Measurements from ENCODE around the gene KCND3. TPM values are rescaled to one million over a fixed set of nuclear protein-coding genes. Genes with fewer than 3 reads are reported as not detected.

Gene KCND3
- total RNA-seq, 1 donor from 2014 or later, result 0.81 TPM

DNA sequence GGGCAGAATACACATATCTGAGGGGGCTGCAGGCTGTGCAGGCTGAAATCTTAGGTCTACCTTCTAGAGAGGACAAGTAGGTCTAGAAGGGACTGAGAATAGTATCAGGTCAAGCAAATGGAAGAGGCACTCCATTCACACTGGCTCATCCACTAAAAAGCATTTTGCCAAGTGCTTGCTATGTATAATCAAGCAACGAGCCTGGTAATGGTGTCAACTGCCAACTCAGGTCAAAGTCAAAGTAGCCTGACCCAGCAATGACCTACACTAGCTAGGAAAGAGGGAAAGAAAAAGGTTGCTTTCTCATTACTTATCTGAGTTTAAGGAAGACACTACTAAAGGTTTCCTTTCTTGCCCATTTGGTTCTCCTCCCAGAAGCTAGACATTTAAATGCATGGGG is 10.8 kb downstream of the KCND3 start:
- Mint-ChIP-seq H3K4me1 (ENCODE audit: low read depth) (peaks cover 23% of the 10 kb centered on the region), H3K27ac (no peak overlapping the region), H3K36me3 (ENCODE audit: insufficient read depth) (no peaks in the 10 kb centered on the region), H3K27me3 (peaks cover 44% of the 10 kb centered on the region), H3K4me3 (ENCODE audit: low read depth) (no peak overlapping the region), H3K9me3 (ENCODE audit: low read depth) (no peaks in the 10 kb centered on the region)
- no peak for DNase-seq (ENCODE audit: low spot score, unreplicated experiment)
- TF ChIP-seq, protein P1, sequence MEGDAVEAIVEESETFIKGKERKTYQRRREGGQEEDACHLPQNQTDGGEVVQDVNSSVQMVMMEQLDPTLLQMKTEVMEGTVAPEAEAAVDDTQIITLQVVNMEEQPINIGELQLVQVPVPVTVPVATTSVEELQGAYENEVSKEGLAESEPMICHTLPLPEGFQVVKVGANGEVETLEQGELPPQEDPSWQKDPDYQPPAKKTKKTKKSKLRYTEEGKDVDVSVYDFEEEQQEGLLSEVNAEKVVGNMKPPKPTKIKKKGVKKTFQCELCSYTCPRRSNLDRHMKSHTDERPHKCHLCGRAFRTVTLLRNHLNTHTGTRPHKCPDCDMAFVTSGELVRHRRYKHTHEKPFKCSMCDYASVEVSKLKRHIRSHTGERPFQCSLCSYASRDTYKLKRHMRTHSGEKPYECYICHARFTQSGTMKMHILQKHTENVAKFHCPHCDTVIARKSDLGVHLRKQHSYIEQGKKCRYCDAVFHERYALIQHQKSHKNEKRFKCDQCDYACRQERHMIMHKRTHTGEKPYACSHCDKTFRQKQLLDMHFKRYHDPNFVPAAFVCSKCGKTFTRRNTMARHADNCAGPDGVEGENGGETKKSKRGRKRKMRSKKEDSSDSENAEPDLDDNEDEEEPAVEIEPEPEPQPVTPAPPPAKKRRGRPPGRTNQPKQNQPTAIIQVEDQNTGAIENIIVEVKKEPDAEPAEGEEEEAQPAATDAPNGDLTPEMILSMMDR (IDR thresholded peaks at IDR 0.05; ENCODE audit: unreplicated experiment), result no peak

DNA sequence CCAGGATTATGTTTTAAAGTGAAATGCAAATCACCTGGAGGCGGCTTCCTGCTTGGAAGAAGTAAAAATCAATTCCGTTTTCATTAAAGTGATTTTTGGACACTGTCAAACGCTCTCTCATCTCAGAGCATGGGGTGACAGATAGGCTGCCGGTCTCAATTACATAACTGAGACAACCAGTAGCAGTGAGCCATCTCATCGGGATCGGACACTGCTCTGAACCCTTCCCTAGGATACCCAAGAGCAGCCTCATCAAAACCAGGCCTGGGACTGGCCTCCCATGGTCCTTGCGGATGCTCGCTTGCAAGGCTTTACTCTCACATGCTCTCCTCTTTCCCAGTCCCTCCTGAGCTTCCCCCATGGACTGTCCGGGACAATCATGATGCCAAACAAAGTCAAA is 12.1 kb downstream of the KCND3 start:
- TF ChIP-seq, protein P1 (IDR thresholded peaks at IDR 0.05; ENCODE audit: unreplicated experiment), result no peak
- peaks cover 23% of the 10 kb centered on the region for H3K4me1 Mint-ChIP-seq (ENCODE audit: low read depth)
- no peaks in the 10 kb centered on the region for H3K9me3 Mint-ChIP-seq (ENCODE audit: low read depth)
- no peaks in the 10 kb centered on the region for H3K36me3 Mint-ChIP-seq (ENCODE audit: insufficient read depth)
- H3K27ac Mint-ChIP-seq, result no peak overlapping the region
- DNase-seq (ENCODE audit: low spot score, unreplicated experiment), result no peak
- peaks cover 46% of the 10 kb centered on the region for H3K27me3 Mint-ChIP-seq
- H3K4me3 Mint-ChIP-seq (ENCODE audit: low read depth), result no peak overlapping the region

DNA sequence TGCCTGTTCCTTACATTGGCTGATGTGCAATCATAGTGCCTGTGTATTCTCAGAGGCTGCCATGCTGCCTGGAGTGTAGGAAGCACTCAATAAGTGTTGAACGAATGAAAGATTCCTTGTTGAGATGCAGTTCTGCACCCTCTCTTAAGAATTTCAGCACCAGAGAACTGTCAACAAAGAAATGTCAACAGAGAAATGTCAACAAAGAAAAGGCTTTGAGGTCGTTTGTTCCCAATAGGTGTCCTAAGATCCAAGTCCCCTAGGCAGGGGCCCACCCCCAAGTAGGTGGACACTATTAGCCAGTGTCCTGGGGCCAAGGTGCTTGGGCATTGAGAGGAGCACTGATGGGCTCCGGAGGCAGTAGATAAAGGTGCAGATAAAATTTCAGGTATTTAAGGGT is 12.6 kb downstream of the KCND3 start:
- H3K27me3 Mint-ChIP-seq, result peaks cover 46% of the 10 kb centered on the region
- H3K36me3 Mint-ChIP-seq (ENCODE audit: insufficient read depth), result no peaks in the 10 kb centered on the region
- H3K9me3 Mint-ChIP-seq (ENCODE audit: low read depth), result no peaks in the 10 kb centered on the region

DNA sequence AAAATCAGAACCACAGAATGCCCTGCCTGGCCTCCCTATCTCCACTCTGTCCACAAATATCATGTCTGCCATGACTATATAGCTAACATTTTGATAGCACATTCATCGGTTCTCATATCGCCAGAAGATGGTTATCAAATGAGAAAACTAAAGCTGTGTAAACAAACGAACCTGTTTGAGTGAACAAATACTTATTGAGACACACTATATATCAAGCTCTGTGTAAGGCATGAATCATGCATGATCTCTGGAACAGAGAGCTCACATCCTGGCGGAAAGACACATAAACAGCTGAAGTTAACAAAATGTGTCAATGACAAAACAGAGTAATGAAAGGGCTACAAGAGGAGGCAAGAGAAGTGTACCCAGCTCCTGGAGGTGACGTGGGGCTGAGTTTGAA is 13.1 kb downstream of the KCND3 start:
- DNase-seq (ENCODE audit: low spot score, unreplicated experiment), result no peak
- TF ChIP-seq, protein P1 (IDR thresholded peaks at IDR 0.05; ENCODE audit: unreplicated experiment), result no peak
- H3K9me3 Mint-ChIP-seq (ENCODE audit: low read depth), result no peaks in the 10 kb centered on the region
- H3K27ac Mint-ChIP-seq, result no peak overlapping the region
- H3K36me3 Mint-ChIP-seq (ENCODE audit: insufficient read depth), result no peaks in the 10 kb centered on the region
- peaks cover 23% of the 10 kb centered on the region for H3K4me1 Mint-ChIP-seq (ENCODE audit: low read depth)
- H3K27me3 Mint-ChIP-seq, result peaks cover 48% of the 10 kb centered on the region
- H3K4me3 Mint-ChIP-seq (ENCODE audit: low read depth), result no peak overlapping the region

More for the DNA sequence above, 12.6 kb downstream of the KCND3 start:
- Mint-ChIP-seq H3K4me1 (ENCODE audit: low read depth) (peaks cover 23% of the 10 kb centered on the region), H3K27ac (no peak overlapping the region), H3K4me3 (ENCODE audit: low read depth) (no peak overlapping the region)
- TF ChIP-seq, protein P1 (IDR thresholded peaks at IDR 0.05; ENCODE audit: unreplicated experiment), result no peak
- no peak for DNase-seq (ENCODE audit: low spot score, unreplicated experiment)

DNA sequence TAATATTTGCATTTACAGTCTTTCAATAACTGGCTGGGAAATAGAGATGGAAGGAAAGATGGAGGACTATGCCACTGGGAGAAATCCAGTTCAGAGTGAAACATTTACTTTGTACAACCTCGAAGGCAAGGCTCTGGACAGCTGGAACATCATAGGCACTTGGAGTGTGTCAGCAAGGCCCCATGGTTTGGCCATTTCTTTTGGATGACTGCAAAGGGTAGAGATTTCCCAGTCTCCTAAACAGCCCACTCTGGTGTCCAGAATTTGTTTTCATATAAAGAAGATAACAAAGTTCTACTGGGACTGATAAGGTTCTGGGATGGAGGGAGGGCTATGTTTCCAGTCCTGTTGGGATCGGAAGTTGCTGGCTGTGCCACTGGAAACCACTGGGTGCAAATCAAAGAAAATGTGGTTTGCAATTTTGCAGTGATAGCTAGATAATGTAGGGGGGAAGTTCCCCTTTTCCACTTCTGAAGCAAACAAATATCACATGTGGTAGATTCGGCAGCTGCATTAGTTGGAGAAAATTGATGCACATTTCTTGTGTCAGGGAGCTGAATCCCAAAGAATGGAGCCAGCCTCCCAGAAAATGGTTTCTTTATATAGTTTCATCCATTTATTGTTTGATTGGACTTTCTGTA is 16.2 kb downstream of the KCND3 start:
- Mint-ChIP-seq H3K4me3 (ENCODE audit: low read depth) (no peak overlapping the region), H3K36me3 (ENCODE audit: insufficient read depth) (no peaks in the 10 kb centered on the region), H3K27me3 (peaks cover 57% of the 10 kb centered on the region), H3K4me1 (ENCODE audit: low read depth) (peaks cover 21% of the 10 kb centered on the region), H3K9me3 (ENCODE audit: low read depth) (no peaks in the 10 kb centered on the region), H3K27ac (no peak overlapping the region)
- TF ChIP-seq, protein P1 (IDR thresholded peaks at IDR 0.05; ENCODE audit: unreplicated experiment), result no peak
- no peak for DNase-seq (ENCODE audit: low spot score, unreplicated experiment)

Measured in progenitor cell of endocrine pancreas (in vitro differentiated cells).